ENCODE data around the gene VWA5B2. TPM values are rescaled to one million over a fixed set of nuclear protein-coding genes. Genes with fewer than 3 reads are reported as not detected.

VWA5B2 gene
- total RNA-seq, 1 experiment from 2014 or later: 2.7 TPM

- no peak for DNase-seq
Observed at GRCh38 chr3:184184546-184185230, 44.7 kb upstream of the VWA5B2 start.

More at GRCh38 chr3:184184546-184185230, 44.7 kb upstream of the VWA5B2 start:
- WGBS (ENCODE audit: extremely low coverage, insufficient read length, low lambda C conversion rate): no CpG with 5 or more reads among the region's 18 CpGs
- no peak overlapping the region for H3K56ac ChIP-seq (ENCODE audit: insufficient read length, low read depth, low read length)
- peak overlapping the region; percentile 96 for H3K4me2 ChIP-seq (ENCODE audit: insufficient read depth, insufficient read length, low read length)
- H2AFZ ChIP-seq (ENCODE audit: low read length): no peak overlapping the region
- no peaks in the 10 kb centered on the region for H4K20me1 ChIP-seq (ENCODE audit: control insufficient read depth, insufficient read depth, insufficient read length)
- no peaks in the 10 kb centered on the region for H3K27me3 ChIP-seq (ENCODE audit: insufficient read depth, low read length)
- H3K27ac ChIP-seq (ENCODE audit: insufficient read length, low read depth, low read length): peak overlapping the region; percentile 80
- no peak overlapping the region for H4K91ac ChIP-seq (ENCODE audit: insufficient read length, low read depth, low read length)
- H3K79me1 ChIP-seq (ENCODE audit: insufficient read depth, low read depth, low read length, poor library complexity, severe bottlenecking): peaks cover 5% of the 10 kb centered on the region
- no peak overlapping the region for H2BK5ac ChIP-seq (ENCODE audit: insufficient read length, low read length)
- H3K14ac ChIP-seq (ENCODE audit: insufficient read depth, low read length): no peak overlapping the region
- H2BK120ac ChIP-seq (ENCODE audit: low read depth, low read length, poor library complexity, severe bottlenecking): no peak overlapping the region
- H3K23ac ChIP-seq (ENCODE audit: insufficient read length, low read depth, low read length): no peak overlapping the region
- H2BK12ac ChIP-seq (ENCODE audit: insufficient read length, low read depth, low read length): no peak overlapping the region
- no peaks in the 10 kb centered on the region for H3K9me3 ChIP-seq (ENCODE audit: control insufficient read depth, low read depth, low read length)
- no peak overlapping the region for H4K5ac ChIP-seq (ENCODE audit: insufficient read length, low read depth, low read length)
- Mint-ChIP-seq H3K4me3 (peak overlapping the region; percentile 98 to 99), H3K9me3 (no peaks in the 10 kb centered on the region; a peak in 1 of 5 replicates), H3K27me3 (ENCODE audit: low read depth) (peaks cover 1% of the 10 kb centered on the region; the same call in 1 of the 2 replicates), H3K4me1 (peaks cover 25 to 29% of the 10 kb centered on the region in 2 experiments), H3K27ac (peak overlapping the region; percentile 98 to 99 (median 99)), H3K36me3 (ENCODE audit: insufficient read depth in 1 of 3, low read depth in 3 of 3) (peaks cover 62 to 80% (median 72%) of the 10 kb centered on the region in 3 experiments)
- H3K9ac ChIP-seq (ENCODE audit: extremely low read depth, insufficient read length, low read length): peak overlapping the region; percentile 67
- H2BK15ac ChIP-seq (ENCODE audit: low read depth, low read length): no peak overlapping the region
- H3K4me1 ChIP-seq (ENCODE audit: insufficient read depth, low read length): no peaks in the 10 kb centered on the region
- TF ChIP-seq CTCF (conservative IDR thresholded peaks at IDR 0.05): no peak
- peaks cover 14% of the 10 kb centered on the region for H3K23me2 ChIP-seq (ENCODE audit: insufficient read length, low read depth, low read length, poor library complexity, severe bottlenecking)
- no peak overlapping the region for H2AK5ac ChIP-seq (ENCODE audit: insufficient read length, low read length)
- no peak overlapping the region for H3T11ph ChIP-seq (ENCODE audit: low read length)
- H3K79me2 ChIP-seq (ENCODE audit: insufficient read depth, low read length): peaks cover 5% of the 10 kb centered on the region; the same call in 1 of the 2 replicates
- H2BK20ac ChIP-seq (ENCODE audit: low read depth, low read length, poor library complexity, severe bottlenecking): no peak overlapping the region
- H4K8ac ChIP-seq (replicated peaks; ENCODE audit: insufficient read length, low read depth, low read length): no peak overlapping the region
- no peak overlapping the region for H3K4ac ChIP-seq (ENCODE audit: low read depth, low read length)
- no peak overlapping the region for H3K18ac ChIP-seq (ENCODE audit: insufficient read length, low read depth, low read length)
